SK-N-SH (cell line): ENCODE results near the gene HTRA3. TPM values are rescaled to one million over a fixed set of nuclear protein-coding genes. Genes with fewer than 3 reads are reported as not detected.

Experiments used
- CTCF ChIA-PET: fragments of 300-600, 350-600 bp; formaldehyde crosslinking; extraction: SDS; loops from one replicate; lab custom pipeline; 2021; lab: Yijun Ruan, JAX
- POLR2A ChIA-PET: fragments of 350-600 bp; sonication (Branson Sonifier 250); formaldehyde crosslinking; extraction: SDS; loops from one replicate; lab custom pipeline; 2020; ENCODE audit warnings: antibody characterized with exemption, inconsistent platforms; lab: Yijun Ruan, JAX
- DNase-seq: peaks from one replicate; pipeline ENCODE4 v3.0.0; 2012
- H2AFZ ChIP-seq: fragments of 200-600 bp; sonication (generic); 2 replicates; pipeline ENCODE4 v1.8.1; 2016; ENCODE audit warnings: antibody characterized with exemption, mild to moderate bottlenecking, low read depth
- H3F3A ChIP-seq: fragments of 200-600 bp; sonication (generic); replicated peaks from 2 replicates; pipeline ENCODE3; 2016; ENCODE audit warnings: antibody characterized with exemption, mild to moderate bottlenecking; ENCODE audit not compliant: insufficient read depth
- H3K27ac ChIP-seq, 2 experiments: fragments of 200-500 bp in 1 of 2; fragments of 200-600 bp in 1 of 2; sonication (Bioruptor generic) in 1 of 2; sonication (generic), shearing (Covaris generic) in 1 of 2; 2 replicates each; pipeline versions ENCODE4 v1.5.1 to v1.6.1; 2014 to 2016; ENCODE audit warnings: low read depth in 2 of 2, inconsistent platforms in 1 of 2, low read length in 1 of 2, mild to moderate bottlenecking in 1 of 2, mixed read lengths in 1 of 2
- H3K27me3 ChIP-seq: fragments of 200-600 bp; sonication (generic), shearing (Covaris generic); 2 replicates; pipeline ENCODE4 v1.6.1; 2016; ENCODE audit warnings: mixed run types; ENCODE audit not compliant: insufficient read depth
- H3K36me3 ChIP-seq, 2 experiments: fragments of 200-500 bp in 1 of 2; fragments of 200-600 bp in 1 of 2; sonication (Bioruptor generic) in 1 of 2; sonication (generic) in 1 of 2; replicated peaks in 1 of 2; 2 replicates each; pipeline versions ENCODE3 to v1.5.1; 2014 to 2016; ENCODE audit warnings: low read length in 1 of 2, mild to moderate bottlenecking in 1 of 2; ENCODE audit not compliant: insufficient read depth in 2 of 2, control insufficient read depth in 1 of 2
- H3K4me1 ChIP-seq, 2 experiments: fragments of 200-500 bp in 1 of 2; fragments of 200-600 bp in 1 of 2; sonication (Bioruptor generic) in 1 of 2; sonication (generic), shearing (Covaris generic) in 1 of 2; 2 replicates each; pipeline versions ENCODE4 v1.5.1 to v1.6.1; 2014 to 2016; ENCODE audit warnings: low read depth in 1 of 2, low read length in 1 of 2, mixed run types in 1 of 2; ENCODE audit not compliant: insufficient read depth in 2 of 2, control insufficient read depth in 1 of 2
- H3K4me2 ChIP-seq: fragments of 200-600 bp; sonication (generic), shearing (Covaris generic); 2 replicates; pipeline ENCODE4 v1.6.1; 2017; ENCODE audit warnings: mixed run types
- H3K4me3 ChIP-seq, 2 experiments: fragments of 200-500 bp in 1 of 2; fragments of 200-600 bp in 1 of 2; sonication (Bioruptor generic) in 1 of 2; sonication (generic), shearing (Covaris generic) in 1 of 2; 2 replicates each; pipeline versions ENCODE4 v1.5.1 to v1.8.1; 2014 to 2016; ENCODE audit warnings: low read depth in 2 of 2, inconsistent platforms in 1 of 2, low read length in 1 of 2, mild to moderate bottlenecking in 1 of 2, mixed read lengths in 1 of 2, moderate library complexity in 1 of 2
- H3K79me2 ChIP-seq: fragments of 200-600 bp; sonication (generic); 2 replicates; pipeline ENCODE4 v1.8.1; 2017; ENCODE audit warnings: mild to moderate bottlenecking; ENCODE audit not compliant: insufficient read depth
- H3K9ac ChIP-seq: fragments of 200-600 bp; sonication (generic); 2 replicates; pipeline ENCODE4 v1.6.1; 2017; ENCODE audit warnings: mixed run types
- H3K9me2 ChIP-seq: fragments of 200-600 bp; sonication (generic); 2 replicates; pipeline ENCODE4 v1.6.1; 2017; ENCODE audit warnings: mixed run types
- H3K9me3 ChIP-seq: fragments of 200-600 bp; sonication (generic); 2 replicates; pipeline ENCODE4 v1.6.1; 2017; ENCODE audit warnings: mixed run types, mild to moderate bottlenecking, moderate library complexity
- H4K20me1 ChIP-seq: fragments of 200-600 bp; sonication (generic); 2 replicates; pipeline ENCODE4 v1.6.1; 2017; ENCODE audit warnings: mild to moderate bottlenecking, mixed run types; ENCODE audit not compliant: insufficient read depth
- CHD2 ChIP-seq: fragments of 150-350 bp; IDR thresholded peaks from 2 replicates; pipeline ENCODE4 v1.6.1; 2018; ENCODE audit warnings: low read length; ENCODE audit not compliant: partially characterized antibody
- CTCF ChIP-seq: fragments of 200-600 bp; sonication (generic); IDR thresholded peaks from 2 replicates; pipeline ENCODE4 v1.6.1; 2017; ENCODE audit warnings: antibody characterized with exemption, mild to moderate bottlenecking, moderate library complexity
- ELF1 ChIP-seq: IDR thresholded peaks from 2 replicates; pipeline ENCODE4 v1.4.0; 2012
- EP300 ChIP-seq, 2 experiments: IDR thresholded peaks; 2 replicates each; pipeline versions ENCODE4 v1.4.0 to v1.6.1; 2012; ENCODE audit warnings: borderline replicate concordance in 1 of 2, low read depth in 1 of 2, low read length in 1 of 2
- GATA2 ChIP-seq: sonication (generic); formaldehyde crosslinking; IDR thresholded peaks from 2 replicates; pipeline ENCODE4 v1.5.0; 2020; ENCODE audit warnings: mild to moderate bottlenecking, missing genetic modification reagents
- IRF3 ChIP-seq: fragments of 150-350 bp; IDR thresholded peaks from 2 replicates; pipeline ENCODE4 v1.6.1; 2016; ENCODE audit warnings: mild to moderate bottlenecking, low read depth, low read length
- JUND ChIP-seq: IDR thresholded peaks from 2 replicates; pipeline ENCODE4 v1.4.0; 2012
- MAX ChIP-seq: IDR thresholded peaks from 2 replicates; pipeline ENCODE4 v1.4.0; 2012; ENCODE audit warnings: low read depth
- MXI1 ChIP-seq: IDR thresholded peaks from 2 replicates; pipeline ENCODE4 v1.6.1; 2012; ENCODE audit warnings: mild to moderate bottlenecking, low read depth, low read length, improper control_type of control experiment
- NFIC ChIP-seq: IDR thresholded peaks from 2 replicates; pipeline ENCODE4 v1.4.0; 2012; ENCODE audit warnings: borderline replicate concordance
- RAD21 ChIP-seq: IDR thresholded peaks from 2 replicates; pipeline ENCODE4 v1.6.1; 2012; ENCODE audit warnings: mild to moderate bottlenecking, low read length
- REST ChIP-seq: IDR thresholded peaks from 2 replicates; pipeline ENCODE4 v1.6.1; 2012; ENCODE audit warnings: mild to moderate bottlenecking, low read depth, low read length, moderate library complexity
- RXRA ChIP-seq: IDR thresholded peaks from 2 replicates; pipeline ENCODE4 v1.4.0; 2012; ENCODE audit warnings: low read depth, mild to moderate bottlenecking, borderline replicate concordance
- SIN3A ChIP-seq: IDR thresholded peaks from 2 replicates; pipeline ENCODE4 v1.6.1; 2012; ENCODE audit warnings: low read depth, mild to moderate bottlenecking, low read length, moderate library complexity, borderline replicate concordance
- SMC3 ChIP-seq: IDR thresholded peaks from 2 replicates; pipeline ENCODE4 v1.6.1; 2012; ENCODE audit warnings: low read depth, low read length, improper control_type of control experiment
- TEAD4 ChIP-seq: IDR thresholded peaks from 2 replicates; pipeline ENCODE4 v1.4.0; 2012; ENCODE audit warnings: mild to moderate bottlenecking, borderline replicate concordance; ENCODE audit not compliant: insufficient read depth
- USF1 ChIP-seq: IDR thresholded peaks from 2 replicates; pipeline ENCODE4 v1.4.0; 2012; ENCODE audit warnings: low read depth, borderline replicate concordance
- YY1 ChIP-seq: IDR thresholded peaks from 2 replicates; pipeline ENCODE4 v1.4.0; 2012; ENCODE audit warnings: low read depth, mild to moderate bottlenecking
- WGBS: methylation state at CpG from one replicate; pipeline ENCODE4 v1.1.6; 2017; ENCODE audit warnings: low lambda C conversion rate; 5-methylcytosine and 5-hydroxymethylcytosine counted together
- polyA plus RNA-seq, 3 experiments: library from polyadenylated mRNA; depleted of rRNA; stranded (reverse); fragments of >200 nt; gene quantifications; 2 replicates each; pipeline ENCODE4 v1.2.3, GENCODE V29; 2012

Gene HTRA3
- polyA plus RNA-seq, 1 of the 3 experiments (the other 2 are of a cell fraction), result 0.05 TPM

GRCh38 chr4:8311101-8312068, 41.8 kb downstream of the HTRA3 start:
- no peak overlapping the region for H2AFZ ChIP-seq
- H3K9me3 ChIP-seq, result no peaks in the 10 kb centered on the region
- H3K36me3 ChIP-seq, result no peaks in the 10 kb centered on the region
- H3K27ac ChIP-seq, result no peak overlapping the region
- H3K4me3 ChIP-seq, result no peak overlapping the region
- WGBS, result 38% methylated on average over 11 of the region's 13 CpGs
- no peak for TF ChIP-seq NFIC
- no peak for TF ChIP-seq ELF1
- no peak for TF ChIP-seq RAD21
- no peak for TF ChIP-seq RXRA
- no peak for TF ChIP-seq MAX
- no peak for TF ChIP-seq REST
- TF ChIP-seq CHD2, result no peak
- TF ChIP-seq IRF3, result no peak
- no peak for TF ChIP-seq USF1
- no peak for TF ChIP-seq EP300 (IDR thresholded peaks at IDR 0.05; ENCODE audit: borderline replicate concordance in 1 of 2, low read depth in 1 of 2, low read length in 1 of 2)
- no peak for TF ChIP-seq GATA2 (CRISPR knock-in tag)
- no peak for TF ChIP-seq TEAD4
- no peak for TF ChIP-seq YY1
- no peak for TF ChIP-seq SIN3A
- no peak for TF ChIP-seq SMC3
- TF ChIP-seq CTCF, result no peak
- no peak for TF ChIP-seq JUND
- no peak for TF ChIP-seq MXI1
- H3K79me2 ChIP-seq, result no peaks in the 10 kb centered on the region
- POLR2A ChIA-PET, result interaction anchor here (0.9 kb wide), 1 partner anchor 9 kb away, joined by 3 read pairs; no protein-coding TSS in a partner anchor
- H3K4me2 ChIP-seq, result no peak overlapping the region
- no peaks in the 10 kb centered on the region for H4K20me1 ChIP-seq
- no peaks in the 10 kb centered on the region for H3K27me3 ChIP-seq
- no peaks in the 10 kb centered on the region for H3K9me2 ChIP-seq
- CTCF ChIA-PET, result no interaction called here
- DNase-seq, result no peak
- peaks cover 6 to 11% of the 10 kb centered on the region in 2 experiments; a peak in 2 of 4 replicates for H3K4me1 ChIP-seq
- H3K9ac ChIP-seq, result no peak overlapping the region
- H3F3A ChIP-seq, result no peaks in the 10 kb centered on the region
